WI38 (cell line): ENCODE results near the gene ATP1A4.

Source experiments
- H3K4me3 ChIP-seq: 2 replicates; pipeline ENCODE4 v1.5.1; 2011; ENCODE audit warnings: low read depth, mild to moderate bottlenecking, control low read depth, low read length
- CTCF ChIP-seq: IDR thresholded peaks from 2 replicates; pipeline ENCODE4 v1.5.1; 2012; ENCODE audit warnings: low read depth, mild to moderate bottlenecking, control low read depth, low read length

The ATP1A4 gene

DNA sequence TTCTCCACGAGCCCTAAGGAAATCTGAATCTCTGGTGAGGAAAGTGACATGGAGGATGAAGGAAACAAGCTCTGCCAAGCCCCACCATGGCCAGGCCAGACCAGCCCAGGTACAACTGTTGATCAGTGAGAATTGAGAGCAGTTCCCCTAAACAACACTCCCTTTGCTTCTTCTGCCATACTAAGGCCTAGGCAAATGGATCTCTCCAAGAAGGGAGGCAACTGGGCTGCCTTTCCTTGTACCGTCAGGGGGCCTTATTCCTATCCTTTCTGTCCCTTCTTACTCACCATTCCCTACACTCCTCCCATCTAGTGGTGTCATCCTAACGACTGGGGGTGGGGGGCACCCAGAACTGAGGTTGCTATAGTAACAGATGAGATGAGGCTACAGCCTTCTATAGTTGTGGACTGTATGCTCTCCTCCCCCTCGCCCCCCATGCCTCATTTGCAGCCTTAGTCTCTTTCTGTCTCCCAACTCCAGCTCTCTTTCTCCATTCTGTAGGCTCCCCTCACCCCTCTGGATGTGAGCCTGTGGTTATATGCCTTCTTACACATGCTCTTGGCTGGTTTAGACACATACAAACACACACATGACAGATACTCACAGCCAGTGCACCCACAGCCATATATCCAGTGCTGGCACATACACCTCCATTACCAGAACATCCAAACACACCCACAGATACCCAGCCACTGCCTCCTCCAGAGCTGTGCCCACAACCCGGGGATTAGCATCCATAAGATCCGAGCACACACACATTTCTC lies 57.3 kb downstream of the ATP1A4 start:
- TF ChIP-seq CTCF, result no peak
- H3K4me3 ChIP-seq, result peak overlapping the region; percentile 17; the same call in 1 of the 2 replicates

DNA sequence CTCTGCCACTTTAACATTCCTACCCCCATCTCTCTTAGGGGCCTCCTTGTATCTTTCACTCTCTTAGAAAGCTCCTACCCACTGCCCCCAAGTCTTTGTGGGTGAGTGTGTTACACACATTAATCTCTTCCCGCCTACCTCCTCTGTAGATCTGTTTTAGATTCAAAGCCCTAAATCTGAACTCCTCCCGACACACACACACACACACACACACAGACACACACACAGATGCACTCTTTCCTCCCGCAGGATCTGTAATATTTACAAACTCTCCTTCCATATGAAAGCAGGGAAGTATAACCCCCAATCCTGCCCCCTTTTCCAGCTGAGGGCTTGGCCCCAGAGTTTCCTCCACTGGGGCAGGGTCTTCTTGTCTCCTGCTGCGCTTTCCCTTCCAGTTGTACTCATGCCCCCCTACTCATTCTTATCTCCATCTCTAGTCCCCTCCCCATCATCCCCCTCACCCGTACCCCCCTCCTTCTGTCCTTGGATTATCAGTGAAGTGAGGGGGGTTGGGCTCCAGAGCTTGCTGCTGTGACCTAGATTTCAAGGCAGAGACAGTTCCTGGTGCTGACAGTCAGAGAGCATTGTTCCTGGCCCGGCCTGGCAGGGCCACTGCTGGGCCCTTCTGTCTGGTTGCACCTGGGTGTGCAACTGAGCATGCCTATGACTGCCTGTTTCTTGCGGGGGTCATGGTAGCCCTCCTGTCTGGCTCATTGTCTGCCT lies 58.1 kb downstream of the ATP1A4 start:
- no peak for TF ChIP-seq CTCF
- H3K4me3 ChIP-seq, result no peak overlapping the region

DNA sequence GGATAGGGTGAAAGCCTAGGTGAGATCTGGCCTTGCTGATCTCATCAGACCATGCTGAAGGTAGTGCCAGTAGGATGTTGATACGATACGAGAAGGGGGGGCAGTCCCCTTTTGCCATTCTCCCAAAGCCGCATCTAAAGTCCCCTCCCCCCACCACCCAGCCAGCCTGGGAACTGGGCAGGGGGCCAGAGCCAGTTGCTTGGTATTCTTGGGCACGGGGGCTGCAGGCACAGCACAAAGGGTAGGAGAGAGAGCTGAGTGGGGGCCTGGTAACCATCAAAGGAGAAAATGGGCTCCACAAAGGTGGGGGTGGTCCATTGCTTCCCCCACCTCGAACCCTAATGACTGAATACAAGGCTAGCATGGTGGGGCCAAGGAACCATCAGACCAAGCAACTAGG lies 59.2 kb downstream of the ATP1A4 start:
- no peak for TF ChIP-seq CTCF
- H3K4me3 ChIP-seq, result no peak overlapping the region

DNA sequence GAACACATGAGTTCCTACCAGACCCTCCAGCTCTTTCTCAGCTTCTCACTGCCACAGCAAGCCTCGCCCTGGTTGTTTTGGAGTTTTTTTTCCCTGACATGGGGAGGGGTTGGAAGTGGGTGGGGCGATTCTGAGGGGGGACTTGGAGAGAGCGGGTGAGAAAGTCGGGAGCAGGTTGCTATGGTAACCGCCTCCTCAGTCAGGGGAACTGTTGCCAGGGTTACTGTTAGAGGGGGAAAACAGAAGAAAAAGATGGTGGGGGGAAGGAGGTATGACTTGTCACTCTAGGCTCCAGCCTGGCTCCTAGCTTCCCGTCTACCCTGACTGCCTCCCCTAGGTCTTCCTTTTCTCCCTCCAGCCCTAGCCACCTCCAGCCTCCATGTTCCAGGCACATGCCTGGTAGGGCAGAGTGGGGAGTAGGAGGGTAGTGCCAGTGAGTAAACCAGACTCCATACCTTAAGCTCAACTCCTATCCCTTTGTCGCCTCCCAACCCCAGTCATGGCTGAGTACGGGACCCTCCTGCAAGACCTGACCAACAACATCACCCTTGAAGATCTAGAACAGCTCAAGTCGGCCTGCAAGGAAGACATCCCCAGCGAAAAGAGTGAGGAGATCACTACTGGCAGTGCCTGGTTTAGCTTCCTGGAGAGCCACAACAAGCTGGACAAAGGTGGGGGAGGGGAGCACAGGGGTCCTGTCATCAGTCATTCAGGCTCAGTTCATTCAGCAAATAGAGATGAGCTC lies 59.8 kb downstream of the ATP1A4 start:
- no peak for TF ChIP-seq CTCF
- no peak overlapping the region for H3K4me3 ChIP-seq

DNA sequence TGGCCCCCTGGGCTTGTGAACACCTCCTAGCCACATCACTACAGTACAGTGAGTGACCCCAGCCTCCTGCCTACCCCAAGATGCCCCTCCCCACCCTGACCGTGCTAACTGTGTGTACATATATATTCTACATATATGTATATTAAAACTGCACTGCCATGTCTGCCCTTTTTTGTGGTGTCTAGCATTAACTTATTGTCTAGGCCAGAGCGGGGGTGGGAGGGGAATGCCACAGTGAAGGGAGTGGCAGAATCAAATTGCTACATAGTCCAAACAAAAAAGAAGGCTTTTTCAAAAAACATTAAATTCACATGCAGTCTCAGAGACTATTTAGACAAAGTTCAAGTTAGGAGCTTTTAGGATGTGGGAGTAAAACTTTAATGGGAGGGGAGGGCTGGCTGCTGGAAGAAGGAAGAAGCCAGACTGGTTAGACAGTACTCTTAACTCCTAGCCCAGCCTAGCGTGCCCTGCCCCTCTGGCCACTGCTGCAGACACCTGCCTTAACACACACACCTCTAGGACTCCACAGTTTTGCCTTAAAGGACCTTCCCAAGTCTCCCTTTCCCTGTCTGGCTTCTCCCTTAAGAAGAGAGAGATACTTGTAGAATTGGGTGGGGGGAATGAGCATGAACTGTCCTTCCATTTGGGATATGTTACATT lies 63.2 kb downstream of the ATP1A4 start:
- no peak for TF ChIP-seq CTCF
- no peak overlapping the region for H3K4me3 ChIP-seq

DNA sequence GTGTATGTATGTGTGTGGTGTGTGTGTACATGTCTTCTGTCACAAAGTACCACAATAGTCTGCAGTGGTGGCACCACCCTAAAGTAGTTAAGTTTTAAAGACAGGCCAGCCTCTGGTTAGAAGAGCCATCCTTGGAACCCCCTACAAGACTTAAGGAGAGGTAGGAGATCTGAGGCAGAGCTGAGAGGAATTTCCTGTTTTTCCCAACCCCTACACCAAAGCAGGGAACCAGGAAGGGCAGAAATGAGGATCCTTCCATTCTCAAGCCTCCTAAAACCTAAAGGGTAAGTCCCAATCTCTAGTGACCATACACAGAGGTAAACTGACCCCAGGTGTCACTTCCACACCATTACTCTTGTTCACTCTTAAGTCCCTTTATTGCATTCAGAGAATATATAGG lies 64.9 kb downstream of the ATP1A4 start:
- no peak for TF ChIP-seq CTCF

More for the DNA sequence above, 64.9 kb downstream of the ATP1A4 start:
- no peak overlapping the region for H3K4me3 ChIP-seq
